HEK293 (cell line): Measurements from ENCODE around the gene CD47.

Experiments used
- CTCF ChIP-seq: fragments of 450-650 bp; formaldehyde crosslinking; IDR thresholded peaks from 2 replicates; pipeline ENCODE4 v1.5.1; 2016; ENCODE audit warnings: missing biosample characterization, missing genetic modification characterization
- ZBTB49 ChIP-seq: fragments of 450-650 bp; formaldehyde crosslinking; IDR thresholded peaks from 2 replicates; pipeline ENCODE4 v1.5.1; 2016; ENCODE audit warnings: missing biosample characterization, missing genetic modification characterization, low read depth
- ZFP41 ChIP-seq: fragments of 450-650 bp; formaldehyde crosslinking; IDR thresholded peaks from 2 replicates; pipeline ENCODE4 v1.5.1; 2016; ENCODE audit warnings: missing biosample characterization, missing genetic modification characterization, borderline replicate concordance
- ZNF24 ChIP-seq: fragments of 450-650 bp; formaldehyde crosslinking; IDR thresholded peaks from 2 replicates; pipeline ENCODE4 v1.5.1; 2016; ENCODE audit warnings: missing biosample characterization, missing genetic modification characterization
- ZNF280C ChIP-seq: fragments of 450-650 bp; formaldehyde crosslinking; IDR thresholded peaks from 2 replicates; pipeline ENCODE4 v1.5.1; 2016; ENCODE audit warnings: missing biosample characterization, missing genetic modification characterization
- ZNF302 ChIP-seq: fragments of 450-650 bp; formaldehyde crosslinking; IDR thresholded peaks from 2 replicates; pipeline ENCODE4 v1.5.1; 2016; ENCODE audit warnings: missing biosample characterization, missing genetic modification characterization, low read depth
- ZNF354C ChIP-seq: fragments of 450-650 bp; formaldehyde crosslinking; IDR thresholded peaks from 2 replicates; pipeline ENCODE4 v1.5.1; 2016; ENCODE audit warnings: missing biosample characterization, missing genetic modification characterization, low read depth, borderline replicate concordance
- ZNF362 ChIP-seq: fragments of 450-650 bp; formaldehyde crosslinking; IDR thresholded peaks from 2 replicates; pipeline ENCODE4 v1.5.1; 2016; ENCODE audit warnings: missing biosample characterization, missing genetic modification characterization
- ZNF426 ChIP-seq: fragments of 450-650 bp; formaldehyde crosslinking; IDR thresholded peaks from 2 replicates; pipeline ENCODE4 v1.5.1; 2017; ENCODE audit warnings: missing biosample characterization, missing genetic modification characterization, mild to moderate bottlenecking, inconsistent platforms, moderate library complexity
- ZNF707 ChIP-seq: fragments of 450-650 bp; formaldehyde crosslinking; IDR thresholded peaks from 2 replicates; pipeline ENCODE4 v1.5.1; 2016; ENCODE audit warnings: missing biosample characterization, missing genetic modification characterization
- ZSCAN23 ChIP-seq: fragments of 450-650 bp; formaldehyde crosslinking; IDR thresholded peaks from 2 replicates; pipeline ENCODE4 v1.5.1; 2016; ENCODE audit warnings: missing biosample characterization, missing genetic modification characterization

GRCh38 chr3:108133858-108134554 lies 43.2 kb upstream of the CD47 start:
- no peak for TF ChIP-seq CTCF (tag by site-specific recombination)
- TF ChIP-seq ZNF354C (tag by site-specific recombination) = no peak
- TF ChIP-seq ZBTB49 (tag by site-specific recombination) = no peak
- TF ChIP-seq ZNF426 (tag by site-specific recombination) = no peak
- no peak for TF ChIP-seq ZNF362 (tag by site-specific recombination)
- no peak for TF ChIP-seq ZNF302 (tag by site-specific recombination)
- TF ChIP-seq ZNF707 (tag by site-specific recombination) = no peak
- no peak for TF ChIP-seq ZSCAN23
- no peak for TF ChIP-seq ZNF280C (tag by site-specific recombination)
- TF ChIP-seq ZFP41 (tag by site-specific recombination) = no peak
- no peak for TF ChIP-seq ZNF24 (tag by site-specific recombination)
